CD4-positive, alpha-beta T cell treated with Interleukin-21 for 1 hour (primary cell): ENCODE data around the gene MXD3.
"Not testable (repeated sequence)": the region's sequence is repeated elsewhere in the genome, so short reads cannot be mapped to it uniquely, and the experiment has no call there.

Experiments used
- DNase-seq: peaks from one replicate; pipeline ENCODE4 v3.0.0-alpha.2; 2020

Gene MXD3

DNA sequence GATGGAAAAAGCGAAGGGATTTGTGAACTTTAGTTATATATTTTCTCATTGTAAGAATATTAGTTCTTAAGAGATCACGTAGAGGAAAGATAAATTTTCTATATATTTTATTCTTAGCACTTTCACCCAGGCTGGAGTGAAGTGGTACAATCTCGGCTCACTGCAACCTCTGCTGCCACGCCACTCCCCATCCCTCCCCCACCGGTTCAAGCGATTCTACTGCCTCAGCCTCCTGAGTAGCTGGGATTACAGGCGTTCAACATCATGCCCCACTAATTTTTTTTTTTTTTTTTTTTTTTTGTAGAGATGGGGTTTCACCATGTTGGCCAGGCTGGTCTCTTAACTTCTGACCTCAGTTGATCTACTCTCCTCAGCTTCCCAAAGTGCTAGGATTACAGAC, 50.7 kb downstream of the MXD3 start:
- no peak for DNase-seq

- not testable (repeated sequence) for DNase-seq
These were observed 53.0 kb downstream of the MXD3 start for GRCh38 chr5:177258711-177259110.
